H1 (cell line): Measurements from ENCODE around the gene TRIM46. TPM values are rescaled to one million over a fixed set of nuclear protein-coding genes. Genes with fewer than 3 reads are reported as not detected.
"Not testable (repeated sequence)": the region's sequence is repeated elsewhere in the genome, so short reads cannot be mapped to it uniquely, and the experiment has no call there.

Experiments used
- CTCF ChIA-PET: fragments of 300-600 bp; sonication (Branson Sonifier 250); formaldehyde crosslinking; loops from one replicate; lab custom pipeline; 2021; ENCODE audit not compliant: partially characterized antibody; lab: Charles Lee
- POLR2A ChIA-PET: fragments of 300-600 bp; sonication (Branson Sonifier 250); formaldehyde crosslinking; loops from one replicate; lab custom pipeline; 2021; ENCODE audit warnings: inconsistent platforms; ENCODE audit not compliant: partially characterized antibody; lab: Charles Lee
- DNase-seq, 2 experiments: peaks; one replicate each; pipeline versions ENCODE4 v3.0.0 to v3.0.0-alpha.2; 2010 to 2022; ENCODE audit warnings: low spot score in 2 of 2, low read depth in 1 of 2, mixed read lengths in 1 of 2
- FAIRE-seq: peaks from 2 replicates; lab custom pipeline; 2011; peaks lifted over from hg19 to GRCh38; lab: Jason Lieb, UNC
- H2AFZ ChIP-seq: 2 replicates; pipeline ENCODE4 v1.8.1; 2012; ENCODE audit warnings: low read length, inconsistent platforms
- H2AK5ac ChIP-seq: 2 replicates; pipeline ENCODE4 v1.6.1; 2013; ENCODE audit warnings: low read depth, low read length
- H2BK120ac ChIP-seq: replicated peaks from 2 replicates; pipeline ENCODE3; 2013; ENCODE audit warnings: low read depth, low read length, inconsistent platforms
- H2BK12ac ChIP-seq: 2 replicates; pipeline ENCODE4 v1.6.1; 2013; ENCODE audit warnings: low read depth, low read length
- H2BK15ac ChIP-seq: 2 replicates; pipeline ENCODE4 v1.6.1; 2013; ENCODE audit warnings: low read length
- H2BK20ac ChIP-seq: 2 replicates; pipeline ENCODE4 v1.6.1; 2013; ENCODE audit warnings: low read length
- H2BK5ac ChIP-seq: 2 replicates; pipeline ENCODE4 v1.6.1; 2013; ENCODE audit warnings: low read depth, low read length
- H3K14ac ChIP-seq: 2 replicates; pipeline ENCODE4 v1.6.1; 2013; ENCODE audit warnings: inconsistent platforms; ENCODE audit not compliant: insufficient read length
- H3K18ac ChIP-seq: 2 replicates; pipeline ENCODE4 v1.6.1; 2013; ENCODE audit warnings: low read length; ENCODE audit errors: extremely low read depth
- H3K23ac ChIP-seq: 2 replicates; pipeline ENCODE4 v1.6.1; 2013; ENCODE audit warnings: inconsistent platforms; ENCODE audit not compliant: insufficient read length
- H3K23me2 ChIP-seq: 2 replicates; pipeline ENCODE4 v1.6.1; 2013; ENCODE audit warnings: low read depth, low read length
- H3K27ac ChIP-seq: 2 replicates; pipeline ENCODE4 v1.6.1; 2011; ENCODE audit warnings: low read depth, low read length, inconsistent platforms
- H3K27me3 ChIP-seq, 4 experiments: replicated peaks in 1 of 4; 1 replicate in 1 of 4; 2 replicates in 3 of 4; pipeline versions ENCODE4 v1.6.1 to v1.8.1; 2011 to 2013; ENCODE audit warnings: low read length in 3 of 4, mild to moderate bottlenecking in 3 of 4, inconsistent platforms in 2 of 4, mixed read lengths in 2 of 4, moderate library complexity in 1 of 4; ENCODE audit not compliant: control insufficient read depth in 3 of 4, insufficient read depth in 3 of 4; ENCODE audit errors: extremely low read depth in 1 of 4
- H3K36me3 ChIP-seq, 4 experiments: 2 replicates each; pipeline versions ENCODE4 v1.6.1 to v1.8.1; 2011 to 2013; ENCODE audit warnings: mild to moderate bottlenecking in 4 of 4, low read length in 3 of 4, moderate library complexity in 2 of 4, control low read depth in 1 of 4, inconsistent platforms in 1 of 4; ENCODE audit not compliant: insufficient read depth in 4 of 4, control insufficient read depth in 2 of 4
- H3K4ac ChIP-seq: replicated peaks from 2 replicates; pipeline ENCODE3; 2013; ENCODE audit warnings: low read length, low read depth, mixed read lengths, inconsistent platforms; ENCODE audit not compliant: insufficient read length
- H3K4me1 ChIP-seq, 4 experiments: replicated peaks in 1 of 4; 1 replicate in 1 of 4; 2 replicates in 3 of 4; pipeline versions ENCODE4 v1.6.1 to v1.8.1; 2011 to 2013; ENCODE audit warnings: low read length in 3 of 4, inconsistent platforms in 2 of 4, mixed read lengths in 1 of 4; ENCODE audit not compliant: insufficient read depth in 4 of 4, control insufficient read depth in 3 of 4
- H3K4me2 ChIP-seq, 2 experiments: 2 replicates each; pipeline versions ENCODE4 v1.6.1 to v1.8.1; 2011 to 2013; ENCODE audit warnings: low read depth in 2 of 2, low read length in 2 of 2, control low read depth in 1 of 2, inconsistent platforms in 1 of 2, mild to moderate bottlenecking in 1 of 2; ENCODE audit not compliant: insufficient read depth in 1 of 2
- H3K4me3 ChIP-seq, 4 experiments: fragments of 200-600, 300-600 bp in 1 of 4; sonication (generic), shearing (Covaris generic), sonication (Bioruptor Twin) in 1 of 4; 2 replicates each; pipeline versions ENCODE4 v1.5.1 to v1.8.1; 2011 to 2016; ENCODE audit warnings: low read length in 4 of 4, low read depth in 3 of 4, control low read depth in 2 of 4, inconsistent platforms in 2 of 4, mild to moderate bottlenecking in 2 of 4, mixed read lengths in 1 of 4, moderate library complexity in 1 of 4; ENCODE audit not compliant: insufficient read depth in 2 of 4; ENCODE audit errors: extremely low read depth in 1 of 4
- H3K56ac ChIP-seq: replicated peaks from 2 replicates; pipeline ENCODE3; 2013; ENCODE audit warnings: low read depth, mild to moderate bottlenecking, mixed read lengths, low read length, inconsistent platforms; ENCODE audit not compliant: insufficient read length
- H3K79me1 ChIP-seq: 2 replicates; pipeline ENCODE4 v1.6.1; 2013; ENCODE audit warnings: low read depth, low read length, control low read depth
- H3K79me2 ChIP-seq, 2 experiments: 2 replicates each; pipeline versions ENCODE4 v1.6.1 to v1.8.1; 2012 to 2013; ENCODE audit warnings: low read length in 2 of 2, mild to moderate bottlenecking in 2 of 2, inconsistent platforms in 1 of 2; ENCODE audit not compliant: insufficient read depth in 2 of 2, control insufficient read depth in 1 of 2
- H3K9ac ChIP-seq, 4 experiments: replicated peaks in 1 of 4; 1 replicate in 1 of 4; 2 replicates in 3 of 4; pipeline versions ENCODE4 v1.6.1 to v1.8.1; 2011 to 2013; ENCODE audit warnings: low read depth in 3 of 4, low read length in 3 of 4, control low read depth in 2 of 4, mild to moderate bottlenecking in 2 of 4, moderate library complexity in 2 of 4, inconsistent platforms in 1 of 4; ENCODE audit errors: extremely low read depth in 1 of 4
- H3K9me3 ChIP-seq, 2 experiments: 2 replicates each; pipeline versions ENCODE4 v1.6.1 to v1.8.1; 2012 to 2013; ENCODE audit warnings: mild to moderate bottlenecking in 2 of 2, moderate library complexity in 2 of 2, control low read depth in 1 of 2, inconsistent platforms in 1 of 2, low read depth in 1 of 2, low read length in 1 of 2, mixed read lengths in 1 of 2; ENCODE audit not compliant: insufficient read depth in 2 of 2
- H4K20me1 ChIP-seq, 2 experiments: replicated peaks in 1 of 2; 2 replicates each; pipeline versions ENCODE3 to v1.8.1; 2011 to 2013; ENCODE audit warnings: inconsistent platforms in 2 of 2, low read length in 2 of 2, mild to moderate bottlenecking in 1 of 2; ENCODE audit not compliant: insufficient read depth in 2 of 2, control insufficient read depth in 1 of 2
- H4K5ac ChIP-seq: 2 replicates; pipeline ENCODE4 v1.6.1; 2013; ENCODE audit warnings: low read length, low read depth, mixed read lengths, inconsistent platforms; ENCODE audit not compliant: insufficient read length
- H4K8ac ChIP-seq: 2 replicates; pipeline ENCODE4 v1.8.0; 2013; ENCODE audit warnings: mild to moderate bottlenecking, moderate library complexity, low read length, inconsistent platforms; ENCODE audit not compliant: insufficient read depth; ENCODE audit errors: extremely low read depth
- H4K91ac ChIP-seq: replicated peaks from 2 replicates; pipeline ENCODE3; 2013; ENCODE audit warnings: low read length, mixed read lengths, inconsistent platforms; ENCODE audit not compliant: insufficient read length
- WGBS, 2 experiments: shearing (Covaris generic) in 1 of 2; methylation state at CpG; one replicate each; pipeline versions ENCODE4 v1.1.6 to v1.1.7; 2013 to 2015; ENCODE audit warnings: low lambda C conversion rate in 2 of 2, mixed read lengths in 2 of 2, inconsistent platforms in 1 of 2, low coverage in 1 of 2, missing lambda C conversion rate in 1 of 2; ENCODE audit not compliant: insufficient replicate concordance in 2 of 2, insufficient coverage in 1 of 2, insufficient read length in 1 of 2; ENCODE audit errors: extremely low coverage in 1 of 2, missing lambda C conversion rate in 1 of 2; 5-methylcytosine and 5-hydroxymethylcytosine counted together
- polyA plus RNA-seq, 7 experiments: library from polyadenylated mRNA; depleted of rRNA in 3 of 7; stranded (reverse) in 5 of 7; unstranded in 2 of 7; fragments of >200 nt in 5 of 7; fragments of 200-250 nt in 2 of 7; gene quantifications; 1 replicate in 5 of 7; 2 replicates in 1 of 7; 4 replicates in 1 of 7; pipeline versions ENCODE4 v1.2.1 to v1.2.3, GENCODE V29; 2011 to 2013; ENCODE audit warnings: missing spikeins in 2 of 7, mixed read lengths in 2 of 7
- total RNA-seq: library from RNA; stranded (reverse); fragmentation: NEBNext Ultra II Directional; extraction: Animal tissue kit (Norgen Biotek cat#: 25700); gene quantifications from 2 replicates; pipeline ENCODE4 v1.2.1, GENCODE V29; 2021

The TRIM46 gene
- total and polyA plus RNA-seq, 2 of the 8 experiments (the other 6 are each of a cell fraction or from before 2014, with no cell fraction given), result 15.5 to 21.6 TPM

DNA sequence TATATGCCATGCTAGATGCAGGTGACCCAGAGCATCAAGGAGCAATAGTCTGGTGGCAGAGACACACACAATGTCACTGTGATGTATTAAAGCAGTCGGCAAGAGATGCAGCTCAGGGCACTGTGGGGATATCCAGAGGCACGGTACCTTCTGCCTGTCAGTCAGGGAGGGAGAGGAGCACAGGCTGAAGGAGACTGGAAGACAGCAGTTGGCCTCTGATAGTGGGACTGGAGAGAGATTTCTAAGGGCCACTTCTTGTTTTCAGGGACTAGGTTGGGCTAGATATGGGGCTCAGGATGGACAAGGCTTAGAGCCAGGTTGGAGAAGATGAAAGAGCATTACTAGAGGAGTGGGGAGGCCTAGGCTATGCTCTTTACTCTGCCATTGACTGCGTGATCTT lies 57.7 kb downstream of the TRIM46 start:
- POLR2A ChIA-PET, result interaction anchor here (0.7 to 1.2 kb wide), 2 partner anchors 24 to 30 kb away, joined by 3 to 4 read pairs; no protein-coding TSS in a partner anchor
- FAIRE-seq, H4K8ac ChIP-seq, H2BK20ac ChIP-seq, H3K4me1 ChIP-seq, H2BK5ac ChIP-seq, H3K4ac ChIP-seq, H3K79me1 ChIP-seq, H3K9me3 ChIP-seq, H3K27ac ChIP-seq, H4K5ac ChIP-seq, H3K79me2 ChIP-seq, H4K20me1 ChIP-seq, H2AK5ac ChIP-seq, H2AFZ ChIP-seq, H3K18ac ChIP-seq, H2BK12ac ChIP-seq, H3K9ac ChIP-seq, H3K4me2 ChIP-seq, H3K56ac ChIP-seq, H3K23ac ChIP-seq, H3K27me3 ChIP-seq, H3K14ac ChIP-seq, H2BK120ac ChIP-seq, H3K4me3 ChIP-seq, H4K91ac ChIP-seq, H3K36me3 ChIP-seq, H2BK15ac ChIP-seq, DNase-seq, H3K23me2 ChIP-seq: not testable (repeated sequence)
- CTCF ChIA-PET, result interaction anchor here (1.9 kb wide), 1 partner anchor 18 kb away, joined by 7 read pairs; no protein-coding TSS in a partner anchor
- WGBS, 2 experiments, result 55% methylated on average over 3 of the region's 3 CpGs; no CpG with 5 or more reads in 1 of the 2 experiments
